NCI-H2107 treated with DMSO at 0.1 percent for 48 hours (cell line): ENCODE results near the gene ABCC11.
A peak's percentile ranks its signal among the peaks of the same experiment; 100 is the strongest.

Experiments used
- DNase-seq: peaks from one replicate; lab custom pipeline; 2025; ENCODE audit not compliant: unreplicated experiment; lab: John Stamatoyannopoulos, UW

Gene ABCC11

GRCh38 chr16:48133455-48134211 is 113.7 kb downstream of the ABCC11 start:
- no peak for DNase-seq

DNA sequence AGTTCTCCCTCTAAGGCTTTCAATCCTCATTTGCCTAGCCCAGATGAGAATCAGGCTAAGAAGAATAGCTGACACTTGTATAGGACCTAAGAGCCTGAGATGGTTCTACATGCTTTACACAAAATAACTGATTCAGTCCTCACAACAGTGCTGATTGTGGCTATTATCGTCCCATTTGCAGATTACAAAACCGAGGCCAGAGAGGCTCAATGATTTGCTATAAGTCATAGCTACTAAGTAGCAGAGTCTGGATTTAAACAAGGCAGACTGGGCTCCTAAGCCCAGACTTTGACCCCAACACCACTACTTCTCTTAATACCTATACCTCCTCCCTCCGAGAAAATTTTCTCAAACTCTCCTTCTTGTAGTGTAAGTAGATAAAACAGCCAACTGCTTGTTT is 114.6 kb downstream of the ABCC11 start:
- no peak for DNase-seq

GRCh38 chr16:48131201-48131935 is 116.0 kb downstream of the ABCC11 start:
- DNase-seq, result no peak

DNA sequence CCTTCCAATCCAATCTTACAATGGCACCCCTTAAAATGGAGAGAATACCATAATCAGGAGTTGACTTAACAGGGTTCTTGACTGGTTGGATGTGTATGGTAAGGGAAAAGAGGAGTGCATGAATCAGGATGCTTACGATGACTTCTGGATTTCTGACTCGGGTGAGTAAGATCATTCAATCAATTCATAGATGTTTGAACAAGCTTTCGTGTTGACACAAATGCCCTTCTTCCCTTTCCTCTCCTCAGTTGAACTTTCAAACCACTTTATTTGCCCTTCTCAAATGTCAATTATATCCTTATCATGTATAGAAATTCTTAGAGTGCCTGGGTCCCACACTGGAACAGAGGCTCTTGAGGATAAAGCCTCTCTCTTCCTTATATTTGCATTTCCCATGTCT is 117.4 kb downstream of the ABCC11 start:
- DNase-seq, result no peak

DNA sequence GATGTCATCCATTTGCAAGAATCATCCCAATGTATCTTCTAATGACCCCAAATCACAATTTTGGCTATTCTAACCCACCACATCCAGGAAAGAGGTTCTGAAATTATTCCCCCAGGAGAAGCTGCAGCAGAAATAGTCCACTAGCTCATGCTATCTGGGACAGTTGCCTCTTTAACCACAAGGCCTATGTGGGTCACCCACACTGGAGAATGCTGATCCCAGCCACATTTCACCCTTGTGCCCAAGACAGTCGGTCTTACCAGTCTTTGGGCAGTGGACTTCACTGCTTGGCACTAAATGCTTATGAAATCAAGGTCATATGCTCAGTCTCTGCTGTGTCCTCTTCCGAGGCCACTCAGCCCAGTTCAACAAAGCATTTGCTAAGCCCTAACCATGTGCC is 118.6 kb downstream of the ABCC11 start:
- no peak for DNase-seq

DNA sequence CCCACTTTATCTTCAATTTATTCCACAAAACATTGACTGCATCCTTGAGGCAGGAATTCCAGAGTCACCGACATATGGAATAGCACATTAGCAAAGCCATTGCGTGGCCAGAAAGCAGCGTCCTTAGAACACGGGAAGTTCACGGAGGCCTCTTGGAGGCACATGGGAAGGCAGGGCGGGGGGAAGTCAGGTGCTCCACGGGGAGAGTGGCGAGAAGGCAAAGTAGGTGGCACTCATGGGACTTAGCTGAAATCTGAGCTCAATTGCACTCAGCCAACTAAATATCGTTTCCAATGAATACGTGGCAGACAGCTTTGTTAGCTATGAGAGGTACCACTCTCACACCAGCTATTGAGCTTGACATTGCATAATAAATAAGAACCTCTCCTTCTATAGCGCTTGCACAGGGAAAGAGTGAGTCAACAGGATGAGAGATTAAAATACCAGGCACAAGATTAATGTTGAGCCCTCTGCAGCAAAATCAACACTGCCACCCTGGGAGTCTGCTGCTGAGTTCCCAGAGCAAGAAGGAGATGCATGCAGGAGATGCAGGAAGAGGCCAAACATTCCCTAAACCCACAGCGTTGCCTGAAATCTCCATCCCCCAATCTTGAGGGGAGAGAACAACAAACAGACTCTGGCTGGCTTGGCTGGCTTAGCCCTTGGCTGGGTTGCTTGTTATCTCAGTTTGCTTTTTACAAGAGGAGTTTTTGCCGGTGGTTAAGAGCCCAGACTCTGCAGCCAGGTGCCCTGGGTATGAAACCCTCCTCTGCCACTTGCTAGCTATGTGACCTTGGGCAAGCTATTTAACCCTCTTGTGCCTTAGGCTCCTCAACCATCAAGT is 120.3 kb downstream of the ABCC11 start:
- DNase-seq, result peak; percentile 94

DNA sequence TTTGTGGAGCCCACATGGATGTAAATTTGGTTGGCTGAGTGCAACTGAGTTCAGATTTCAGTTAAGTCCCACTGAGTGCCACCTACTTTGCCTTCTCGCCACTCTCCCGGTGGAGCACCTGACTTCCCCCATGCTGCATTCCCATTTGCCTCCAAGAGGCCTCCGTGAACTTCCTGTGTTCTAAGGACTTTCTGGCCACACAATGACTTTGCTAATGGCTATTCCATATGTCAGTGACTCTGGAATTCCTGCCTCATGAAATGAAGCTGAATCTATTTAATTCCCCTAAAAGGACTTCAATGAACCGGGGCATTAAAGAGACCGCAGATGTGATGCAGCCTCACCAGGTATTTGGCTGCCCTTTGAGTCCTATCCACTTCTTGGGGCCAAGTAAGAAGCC is 121.5 kb downstream of the ABCC11 start:
- DNase-seq, result no peak

- no peak for DNase-seq
Observed at GRCh38 chr16:48124266-48124665, 123.1 kb downstream of the ABCC11 start.

- DNase-seq, result no peak
Observed at GRCh38 chr16:48123104-48123788, 124.1 kb downstream of the ABCC11 start.

DNA sequence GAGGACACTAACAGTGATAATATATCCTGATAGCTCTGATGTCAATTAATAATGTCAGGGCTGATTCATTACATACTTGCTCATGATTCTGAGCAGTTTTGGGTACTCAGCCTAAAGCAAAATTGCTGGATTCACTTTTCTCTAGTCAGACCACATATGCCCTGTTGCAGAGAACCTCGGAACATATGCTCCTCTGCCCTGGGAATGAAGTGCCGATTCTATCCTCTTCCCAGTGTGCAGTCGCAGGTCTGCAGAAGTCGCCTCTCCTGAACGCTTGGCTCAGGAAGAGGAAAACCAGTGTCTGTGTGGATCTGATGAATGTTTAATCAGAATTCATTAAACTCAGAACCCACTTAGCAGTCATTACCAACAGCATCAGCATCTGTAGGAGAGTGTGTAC is 126.1 kb downstream of the ABCC11 start:
- no peak for DNase-seq

- DNase-seq, result no peak
Observed at GRCh38 chr16:48118841-48119240, 128.5 kb downstream of the ABCC11 start.

DNA sequence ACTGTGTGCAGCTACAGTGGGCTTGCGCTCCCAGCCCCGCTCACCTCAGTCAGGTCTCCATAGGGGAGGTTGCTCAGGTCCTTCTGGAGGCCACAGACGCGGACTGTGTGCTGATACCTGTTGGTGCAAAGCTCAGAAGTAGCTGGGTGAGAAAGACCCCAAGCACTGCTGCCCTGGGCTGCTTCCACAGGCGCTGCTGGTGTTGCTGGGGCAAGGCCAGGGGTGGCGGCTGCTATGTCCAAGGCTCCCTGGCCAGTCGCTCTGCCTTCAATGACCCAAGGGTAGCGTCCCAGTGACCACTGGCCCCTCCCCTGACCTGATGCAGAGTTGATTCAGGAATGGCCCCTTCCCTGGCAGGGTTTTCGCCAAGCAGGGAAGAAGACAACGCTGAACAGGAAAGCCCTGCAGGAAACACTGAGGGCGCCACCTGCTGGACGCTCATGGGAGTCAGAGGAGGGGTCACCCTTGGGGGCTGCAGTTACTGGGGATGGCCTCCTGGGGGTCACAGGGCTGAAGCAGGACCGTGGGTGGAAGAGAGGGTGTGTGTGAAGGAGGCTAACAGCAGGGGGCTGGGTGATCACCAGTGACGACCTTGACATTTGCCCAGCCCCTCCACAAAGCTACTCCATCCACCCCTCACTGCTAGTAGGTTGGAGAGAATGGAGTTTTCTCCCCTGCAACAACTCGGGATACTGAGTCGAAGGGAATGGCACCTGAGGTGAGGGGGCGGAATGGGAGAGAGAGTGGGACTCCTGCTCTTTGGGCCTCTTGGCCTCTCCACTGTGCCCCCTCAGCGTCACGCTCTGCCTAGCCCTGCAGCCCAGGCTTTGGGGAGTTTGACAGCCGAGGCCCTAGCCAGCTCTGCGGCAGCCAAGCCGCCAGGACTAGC is 129.9 kb downstream of the ABCC11 start:
- no peak for DNase-seq
